Activated CD8-positive, alpha-beta memory T cell treated with anti-CD3 and anti-CD28 coated beads for 1 hour (primary cell): ENCODE data around the gene TTLL11.

ENCODE experiments used
- DNase-seq, 2 donors: peaks; one replicate each; pipeline ENCODE4 v3.0.0-alpha.2; 2020; ENCODE audit warnings: low read depth in 1 of 2; ENCODE audit errors: extremely low read depth in 1 of 2

TTLL11 gene

DNA sequence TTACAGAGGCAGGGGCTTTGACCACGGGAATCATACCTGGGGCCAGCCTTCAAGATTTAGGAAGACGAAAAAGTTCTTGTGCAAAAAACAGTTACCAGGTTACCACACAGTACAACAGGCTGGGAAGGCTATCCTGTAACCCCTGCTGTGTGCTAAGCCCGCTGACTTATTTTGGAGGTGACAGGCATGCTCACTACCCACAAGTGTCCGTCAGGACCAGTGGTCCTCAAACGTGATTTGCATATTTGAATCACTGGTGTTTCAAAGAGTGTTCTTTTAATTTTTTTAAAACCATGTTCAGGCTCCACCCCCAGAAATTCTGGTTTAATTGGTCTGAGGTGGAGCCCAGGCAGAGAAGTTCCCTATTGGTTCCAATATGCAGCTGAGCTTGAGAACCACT lies 146.6 kb downstream of the TTLL11 start:
- no peak for DNase-seq

DNA sequence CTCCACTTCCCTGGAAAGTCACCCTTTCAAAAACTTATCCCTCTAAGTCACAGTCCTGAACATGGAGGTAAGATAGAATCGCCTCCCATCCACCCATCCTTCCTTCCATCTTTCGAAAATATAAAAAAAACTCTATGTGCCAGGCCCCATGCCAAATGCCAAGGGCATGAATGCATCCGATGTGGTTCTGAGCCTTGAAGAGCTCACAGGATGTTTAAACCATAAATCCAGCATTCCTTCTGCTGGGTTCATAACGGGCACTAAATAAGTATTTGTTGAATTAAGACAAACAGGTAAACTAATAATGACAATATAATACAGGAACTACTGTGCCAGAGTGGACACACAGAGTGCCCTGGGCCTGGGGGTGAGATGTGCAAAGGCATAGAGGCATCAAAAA lies 147.3 kb downstream of the TTLL11 start:
- DNase-seq = no peak

GRCh38 chr9:121945281-121945680 lies 147.8 kb downstream of the TTLL11 start:
- DNase-seq = no peak

DNA sequence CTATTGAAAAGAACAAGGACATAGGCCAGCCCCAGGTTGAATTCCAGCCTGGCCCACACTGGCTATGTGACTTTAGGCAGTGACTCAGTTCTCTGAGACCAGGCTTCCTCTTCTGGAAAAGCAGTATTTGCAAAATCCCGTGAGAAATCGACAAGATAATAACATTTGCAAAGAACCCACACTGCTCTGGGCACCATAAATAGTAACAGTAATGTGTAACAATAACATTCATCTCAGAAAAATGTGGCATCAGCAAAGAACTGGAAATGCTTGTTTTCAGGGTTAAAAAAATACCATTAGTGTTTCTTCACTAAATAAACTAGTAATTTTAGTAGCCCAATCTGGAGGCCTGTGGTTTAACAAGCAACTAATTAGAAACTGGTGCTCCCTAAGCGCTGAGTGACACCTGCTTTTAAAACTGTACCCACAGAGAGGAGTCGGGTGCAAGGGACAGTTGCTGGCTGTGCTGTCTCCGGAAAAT lies 148.4 kb downstream of the TTLL11 start:
- DNase-seq = no peak

DNA sequence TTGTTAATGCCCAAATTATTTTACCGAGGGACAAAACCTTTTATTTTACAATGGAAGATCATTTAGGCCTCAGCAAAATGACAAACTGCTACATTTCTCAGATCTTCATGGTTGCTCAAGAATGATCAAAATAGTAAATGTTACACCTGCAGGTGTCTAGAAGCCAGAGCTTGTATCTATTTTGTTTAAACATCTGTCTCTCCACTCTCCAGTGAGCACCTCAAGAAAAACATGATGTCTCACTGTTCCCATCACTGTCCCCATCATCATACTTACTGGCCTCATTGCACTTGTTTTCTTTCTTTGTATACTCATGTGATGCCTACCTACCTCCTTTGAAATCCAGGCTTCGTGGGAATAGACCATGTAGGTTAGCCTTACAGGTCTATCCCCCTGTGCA lies 149.6 kb downstream of the TTLL11 start:
- no peak for DNase-seq

DNA sequence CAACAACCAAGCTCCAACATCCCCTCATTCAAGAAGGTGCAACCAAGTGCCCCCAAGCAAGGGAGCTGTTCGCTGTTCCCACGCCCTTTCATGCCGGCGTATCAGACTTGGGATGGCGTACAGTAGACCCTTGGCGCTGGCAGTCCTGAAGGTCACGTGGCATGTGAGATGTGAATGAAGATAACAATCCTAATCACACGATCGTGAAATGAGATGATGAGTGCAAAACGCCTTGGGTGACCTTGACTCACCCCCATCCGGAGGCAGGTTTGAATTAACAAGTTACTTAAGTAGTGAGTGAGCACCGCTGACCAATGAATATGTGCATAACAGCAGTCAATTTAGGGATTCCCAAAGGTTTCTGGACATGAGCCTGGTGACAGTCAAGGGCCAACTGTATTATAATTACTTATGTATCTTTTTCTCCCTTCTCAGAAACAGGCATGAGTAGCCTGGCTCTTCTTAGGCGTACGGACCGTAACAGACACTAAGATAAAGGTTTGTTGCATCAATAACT lies 150.2 kb downstream of the TTLL11 start:
- DNase-seq = no peak

- no peak for DNase-seq
Measured at GRCh38 chr9:121942313-121942712, 150.8 kb downstream of the TTLL11 start.

- no peak for DNase-seq
Measured at GRCh38 chr9:121939643-121940042, 153.5 kb downstream of the TTLL11 start.

GRCh38 chr9:121938621-121939020 lies 154.5 kb downstream of the TTLL11 start:
- DNase-seq = no peak

DNA sequence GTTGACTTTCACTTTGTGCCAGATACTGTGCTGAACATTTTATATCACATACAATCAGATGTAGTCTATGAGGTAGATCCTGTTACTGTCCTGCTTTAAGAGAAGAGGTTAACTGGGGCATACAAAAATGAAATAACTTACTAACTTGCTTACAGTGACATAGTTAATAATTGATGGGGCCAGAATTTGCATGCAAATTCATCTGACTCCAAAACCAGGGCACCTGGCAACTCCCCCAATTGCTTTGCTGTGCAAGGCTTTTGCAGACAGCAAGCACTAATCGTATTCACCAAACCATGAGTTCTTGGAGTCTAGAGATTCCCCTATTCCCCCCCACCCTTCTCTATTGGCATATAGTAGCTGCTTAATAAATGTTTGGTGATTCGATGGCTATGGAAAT lies 155.9 kb downstream of the TTLL11 start:
- DNase-seq = no peak

DNA sequence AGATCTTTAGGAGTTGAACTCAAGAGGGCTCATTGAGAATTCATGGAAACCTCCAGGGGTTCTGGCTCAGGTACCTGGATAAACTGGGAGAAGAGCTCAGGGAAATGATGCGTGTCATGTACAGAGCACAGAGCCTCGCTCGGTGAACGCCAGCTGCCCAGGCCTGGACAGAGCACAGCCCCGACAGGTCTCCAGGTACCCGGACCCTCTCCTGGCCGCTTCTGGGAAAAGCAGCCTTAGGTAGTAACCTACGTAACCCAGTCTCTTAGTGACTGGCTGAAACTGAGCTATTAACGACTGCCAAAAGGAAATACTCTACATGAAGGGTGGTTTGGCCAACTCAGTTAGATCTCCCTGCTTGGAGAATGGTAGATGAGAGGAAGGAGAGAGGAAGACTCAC lies 157.4 kb downstream of the TTLL11 start:
- no peak for DNase-seq

DNA sequence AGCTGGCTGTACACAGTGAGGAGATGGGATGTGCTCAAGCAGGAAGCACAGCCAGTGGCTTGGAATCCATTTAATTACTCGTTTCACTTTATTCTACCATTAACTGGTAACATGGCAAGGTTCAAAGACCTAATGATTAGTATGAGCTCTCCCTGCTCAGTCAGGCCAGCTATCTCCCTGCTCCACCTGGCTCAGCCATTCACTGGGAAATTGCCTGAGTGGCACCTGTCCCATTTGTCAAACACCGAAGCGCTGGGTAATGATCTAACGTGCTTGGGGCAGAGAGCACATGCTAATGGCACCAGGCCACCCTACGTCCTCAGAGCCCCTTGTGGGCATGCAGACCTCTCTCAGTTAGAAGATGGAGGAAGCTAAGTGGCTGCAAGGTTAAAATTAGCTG lies 162.2 kb downstream of the TTLL11 start:
- DNase-seq = no peak

- DNase-seq = no peak
Measured at GRCh38 chr9:121929893-121930875, 162.9 kb downstream of the TTLL11 start.

DNA sequence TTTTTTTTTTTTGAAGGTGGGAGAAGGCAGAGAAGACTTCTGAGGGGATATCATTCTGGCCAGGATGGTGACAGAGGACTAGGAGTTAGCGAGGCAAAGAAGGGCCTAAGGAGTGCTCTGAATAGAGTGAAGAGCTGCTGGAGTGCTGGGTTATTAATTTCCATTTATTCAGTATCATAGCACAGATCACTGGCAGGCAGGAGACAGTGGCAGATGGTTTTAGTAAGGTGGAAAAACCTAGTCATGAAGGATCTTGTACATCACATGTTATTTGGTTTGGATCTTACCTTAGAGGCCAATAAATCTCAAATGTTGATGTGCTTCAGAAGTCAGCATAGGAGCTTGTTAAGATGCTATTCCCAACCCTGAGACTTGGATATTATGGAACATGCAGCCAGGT lies 165.5 kb downstream of the TTLL11 start:
- no peak for DNase-seq

- no peak for DNase-seq
Measured at GRCh38 chr9:121927081-121927480, 166.0 kb downstream of the TTLL11 start.

- DNase-seq = no peak
Measured at GRCh38 chr9:121926351-121926801, 166.7 kb downstream of the TTLL11 start.

GRCh38 chr9:121925935-121926334 lies 167.2 kb downstream of the TTLL11 start:
- no peak for DNase-seq

DNA sequence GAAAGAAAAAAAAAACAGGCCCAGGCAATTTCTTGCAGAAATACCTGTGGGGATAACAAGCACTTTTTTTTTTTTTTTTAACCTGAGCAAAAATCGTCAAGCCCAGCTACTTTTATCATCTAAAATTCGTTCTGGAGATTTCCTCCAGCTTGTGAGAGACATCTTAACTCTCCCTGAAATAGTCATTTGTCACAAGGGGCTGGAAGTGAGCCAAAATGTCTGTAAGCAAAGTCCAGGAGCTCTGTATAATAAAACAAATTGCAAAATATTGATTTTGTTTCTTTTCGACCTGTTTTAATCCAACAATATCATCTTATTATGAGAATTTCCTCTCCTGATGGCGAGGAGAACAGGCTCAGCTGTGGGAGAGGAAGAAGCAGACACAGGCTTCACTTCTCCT lies 168.4 kb downstream of the TTLL11 start:
- DNase-seq = no peak

DNA sequence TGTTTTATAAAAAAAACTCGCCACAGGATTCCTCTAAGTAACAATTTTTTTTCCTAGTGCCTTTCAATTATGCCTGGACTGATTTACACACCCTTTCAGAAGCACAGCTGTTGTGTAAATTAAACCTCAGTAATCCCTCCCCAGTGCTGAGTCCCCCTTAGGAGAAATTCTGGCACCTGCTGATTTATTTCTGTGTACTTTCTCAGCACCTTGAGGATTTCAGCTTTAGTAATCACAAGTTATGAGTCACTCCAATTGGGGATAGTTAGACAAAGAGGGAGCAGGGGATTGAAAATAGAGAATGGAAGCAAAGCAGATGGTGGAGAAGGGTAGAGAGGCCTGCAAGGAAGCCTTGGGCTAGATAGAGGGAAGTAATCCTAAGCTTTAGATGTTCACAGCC lies 171.7 kb downstream of the TTLL11 start:
- DNase-seq = no peak

DNA sequence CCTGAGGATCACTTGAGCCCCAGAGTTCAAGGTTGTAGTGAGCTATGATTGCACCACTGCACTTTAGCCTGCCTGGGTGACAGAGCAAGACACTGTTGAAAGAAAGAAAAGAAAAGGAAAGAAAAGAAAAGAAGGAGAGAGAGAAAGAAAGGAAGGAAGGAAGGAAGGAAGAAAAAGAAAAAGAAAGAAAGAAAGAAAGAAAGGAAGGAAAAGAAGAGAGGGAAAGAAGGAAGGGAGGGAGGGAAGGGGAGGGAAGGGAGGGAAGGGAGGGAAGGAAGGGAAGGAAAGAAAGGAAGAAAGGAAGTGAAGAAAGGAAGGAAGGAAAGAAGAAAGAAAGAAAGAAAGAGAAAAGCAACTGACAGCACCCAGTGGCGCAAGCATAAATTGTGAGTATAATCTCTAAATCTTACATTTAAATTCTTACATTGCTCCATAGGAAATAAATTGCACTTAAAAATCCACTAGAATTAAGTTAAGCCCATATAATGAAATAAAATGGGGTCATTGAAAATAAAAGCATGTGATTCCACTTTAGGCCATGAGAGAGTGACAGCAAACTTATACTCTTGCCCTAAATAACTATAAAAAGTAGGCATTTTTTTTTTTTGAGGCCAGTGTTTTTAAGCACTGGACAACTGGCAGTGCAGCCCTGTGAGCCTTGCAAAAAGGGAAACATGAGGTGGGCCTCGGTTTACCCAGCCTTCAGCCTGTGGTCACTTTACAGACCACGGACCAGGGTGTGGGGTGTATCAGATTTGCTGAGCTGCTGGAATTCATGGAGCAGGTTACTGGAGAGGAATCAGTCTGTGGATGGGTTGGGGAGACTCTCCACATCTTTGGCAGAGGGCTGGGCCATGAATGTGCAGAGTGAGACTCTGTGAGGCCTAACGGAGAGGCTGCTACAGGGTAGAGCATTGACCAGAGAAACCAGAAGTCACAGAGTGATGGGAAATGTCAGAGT lies 175.5 kb downstream of the TTLL11 start:
- no peak for DNase-seq

GRCh38 chr9:121915304-121915625 lies 177.8 kb downstream of the TTLL11 start:
- no peak for DNase-seq
